K562 (cell line): Measurements from ENCODE around the gene CERS6. TPM values are rescaled to one million over a fixed set of nuclear protein-coding genes. Genes with fewer than 3 reads are reported as not detected.

Experiments used
- ARID3A ChIP-seq: IDR thresholded peaks from 2 replicates; pipeline ENCODE4 v1.6.1; 2012; ENCODE audit warnings: low read depth, low read length, improper control_type of control experiment, borderline replicate concordance
- BCL6 ChIP-seq: fragments of 250-450 bp; sonication (Bioruptor Pico); IDR thresholded peaks from 2 replicates; pipeline ENCODE4 v1.4.0; 2020
- HSF4 ChIP-seq: fragments of 250-450 bp; sonication (Bioruptor Pico); IDR thresholded peaks from 2 replicates; pipeline ENCODE4 v2.1.2; 2022; ENCODE audit warnings: mild to moderate bottlenecking, moderate library complexity, borderline replicate concordance
- IRF1 ChIP-seq: sonication (generic); formaldehyde crosslinking; IDR thresholded peaks from 2 replicates; pipeline ENCODE4 v1.8.0; 2022; ENCODE audit warnings: missing genetic modification reagents, mild to moderate bottlenecking, borderline replicate concordance
- KAT2B ChIP-seq: IDR thresholded peaks from one replicate; pipeline ENCODE4 v1.6.1; 2012; ENCODE audit warnings: low read depth, mild to moderate bottlenecking, control low read depth, inconsistent platforms, low read length, moderate library complexity
- KLF10 ChIP-seq: fragments of 250-450 bp; sonication (Bioruptor Pico); IDR thresholded peaks from 2 replicates; pipeline ENCODE4 v1.6.1; 2021; ENCODE audit warnings: matching md5 sums
- LCOR ChIP-seq: sonication (generic); formaldehyde crosslinking; IDR thresholded peaks from 2 replicates; pipeline ENCODE4 v1.8.0; 2022; ENCODE audit warnings: mild to moderate bottlenecking, missing genetic modification reagents
- MAZ ChIP-seq, 2 experiments: fragments of 450-650 bp in 1 of 2; sonication (generic) in 1 of 2; formaldehyde crosslinking; IDR thresholded peaks in 1 of 2; conservative IDR thresholded peaks in 1 of 2; 2 replicates each; pipeline versions ENCODE4 v1.4.0 to v1.5.0; 2020; ENCODE audit warnings: mild to moderate bottlenecking in 1 of 2, missing genetic modification reagents in 1 of 2
- POLR2H ChIP-seq: IDR thresholded peaks from 2 replicates; pipeline ENCODE4 v1.6.1; 2016; ENCODE audit warnings: missing genetic modification characterization, low read depth, mild to moderate bottlenecking, control low read depth, missing compliant biosample characterization, moderate library complexity
- PTRF ChIP-seq: fragments of 450-650 bp; IDR thresholded peaks from 2 replicates; pipeline ENCODE4 v1.6.1; 2016; ENCODE audit warnings: mild to moderate bottlenecking, missing genetic modification characterization, missing compliant biosample characterization
- U2AF2 ChIP-seq: fragments of 200-400 bp; formaldehyde crosslinking; optimal IDR thresholded peaks from 2 replicates; pipeline ENCODE3; 2017; ENCODE audit warnings: low read depth, mild to moderate bottlenecking, low read length
- ZNF609 ChIP-seq: sonication (generic); formaldehyde crosslinking; IDR thresholded peaks from 2 replicates; pipeline ENCODE4 v1.8.1; 2023; ENCODE audit warnings: missing genetic modification reagents, mild to moderate bottlenecking, borderline replicate concordance
- polyA plus RNA-seq, 8 experiments: library from polyadenylated mRNA; depleted of rRNA in 4 of 8; stranded (reverse) in 5 of 8; unstranded in 3 of 8; fragments of >200 nt; fragmentation: Nextera tagmentation in 2 of 8; fragmentation: Illumina TruSeq in 1 of 8; extraction: Ambion mirVana in 2 of 8; extraction: Trizol in 1 of 8; gene quantifications; 2 replicates each; pipeline versions ENCODE4 v1.2.1 to v1.2.3, GENCODE V29; 2011 to 2014; ENCODE audit warnings: inconsistent platforms in 1 of 8, missing spikeins in 1 of 8
- total RNA-seq, 7 experiments: library from RNA; depleted of rRNA in 6 of 7; stranded (reverse); fragments of >200 nt in 6 of 7; fragmentation: Illumina TruSeq in 2 of 7; extraction: Trizol in 2 of 7; gene quantifications; 2 replicates each; pipeline versions ENCODE4 v1.2.1 to v1.2.3, GENCODE V29; 2011 to 2021; ENCODE audit warnings: low replicate concordance in 1 of 7
- TF ChIP-seq, protein P1 (sequence below): fragments of 450-650 bp; formaldehyde crosslinking; IDR thresholded peaks from 2 replicates; pipeline ENCODE4 v1.4.0; 2020; ENCODE audit warnings: mild to moderate bottlenecking, mixed read lengths
- TF ChIP-seq, protein P2 (sequence below): sonication (generic); formaldehyde crosslinking; IDR thresholded peaks from 2 replicates; pipeline ENCODE4 v1.8.1; 2023; ENCODE audit warnings: mild to moderate bottlenecking, missing genetic modification reagents, moderate library complexity
- TF ChIP-seq, protein P3 (sequence below): sonication (generic); formaldehyde crosslinking; IDR thresholded peaks from 2 replicates; pipeline ENCODE4 v1.8.0; 2023; ENCODE audit warnings: mild to moderate bottlenecking, missing genetic modification reagents

CERS6 gene
- total and polyA plus RNA-seq, 9 of the 15 experiments (the other 6 are each of a cell fraction or from before 2014, with no cell fraction given): 1.6 to 13.6 (median 11.4) TPM

DNA sequence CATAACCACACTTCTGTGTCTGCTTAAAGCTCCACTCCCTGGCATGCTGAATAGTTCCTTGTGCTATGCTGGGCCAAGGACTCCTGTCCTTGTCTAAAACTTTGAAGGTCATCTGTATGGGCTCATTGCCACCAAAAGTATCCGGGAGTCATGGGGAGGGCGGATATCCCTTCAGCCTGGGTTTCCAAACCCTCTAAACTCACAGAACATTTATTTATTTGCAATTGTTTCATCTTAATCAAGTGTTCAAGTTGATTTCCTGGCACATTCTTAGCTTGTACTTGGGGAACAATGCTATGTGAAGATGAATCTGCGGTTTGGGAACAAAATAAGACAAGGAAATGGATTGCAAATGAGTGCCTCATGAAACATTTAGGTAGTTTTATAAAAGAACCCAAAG is 348.1 kb downstream of the CERS6 start (continued):
- TF ChIP-seq U2AF2 (no peak), MAZ (CRISPR knock-in tag; conservative IDR thresholded peaks at IDR 0.05 in 1 of 2, IDR thresholded peaks at IDR 0.05 in 1 of 2) (0 out of 4 replicates have a peak, but pooled peaks have one; percentile 8 to 49), BCL6 (CRISPR knock-in tag) (no peak), PTRF (tag) (no peak), KAT2B (no peak), IRF1 (CRISPR knock-in tag) (no peak), ZNF609 (CRISPR knock-in tag) (no peak), HSF4 (CRISPR knock-in tag) (no peak), POLR2H (tag) (no peak), LCOR (CRISPR knock-in tag) (no peak), ARID3A (peak; percentile 15; the same call in 1 of the 2 replicates), KLF10 (CRISPR knock-in tag) (no peak)
- TF ChIP-seq, protein P1, sequence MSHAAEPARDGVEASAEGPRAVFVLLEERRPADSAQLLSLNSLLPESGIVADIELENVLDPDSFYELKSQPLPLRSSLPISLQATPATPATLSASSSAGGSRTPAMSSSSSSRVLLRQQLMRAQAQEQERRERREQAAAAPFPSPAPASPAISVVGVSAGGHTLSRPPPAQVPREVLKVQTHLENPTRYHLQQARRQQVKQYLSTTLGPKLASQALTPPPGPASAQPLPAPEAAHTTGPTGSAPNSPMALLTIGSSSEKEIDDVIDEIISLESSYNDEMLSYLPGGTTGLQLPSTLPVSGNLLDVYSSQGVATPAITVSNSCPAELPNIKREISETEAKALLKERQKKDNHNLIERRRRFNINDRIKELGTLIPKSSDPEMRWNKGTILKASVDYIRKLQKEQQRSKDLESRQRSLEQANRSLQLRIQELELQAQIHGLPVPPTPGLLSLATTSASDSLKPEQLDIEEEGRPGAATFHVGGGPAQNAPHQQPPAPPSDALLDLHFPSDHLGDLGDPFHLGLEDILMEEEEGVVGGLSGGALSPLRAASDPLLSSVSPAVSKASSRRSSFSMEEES (CRISPR knock-in tag): no peak
- TF ChIP-seq, protein P2, sequence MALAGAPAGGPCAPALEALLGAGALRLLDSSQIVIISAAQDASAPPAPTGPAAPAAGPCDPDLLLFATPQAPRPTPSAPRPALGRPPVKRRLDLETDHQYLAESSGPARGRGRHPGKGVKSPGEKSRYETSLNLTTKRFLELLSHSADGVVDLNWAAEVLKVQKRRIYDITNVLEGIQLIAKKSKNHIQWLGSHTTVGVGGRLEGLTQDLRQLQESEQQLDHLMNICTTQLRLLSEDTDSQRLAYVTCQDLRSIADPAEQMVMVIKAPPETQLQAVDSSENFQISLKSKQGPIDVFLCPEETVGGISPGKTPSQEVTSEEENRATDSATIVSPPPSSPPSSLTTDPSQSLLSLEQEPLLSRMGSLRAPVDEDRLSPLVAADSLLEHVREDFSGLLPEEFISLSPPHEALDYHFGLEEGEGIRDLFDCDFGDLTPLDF (CRISPR knock-in tag): no peak
- TF ChIP-seq, protein P3, sequence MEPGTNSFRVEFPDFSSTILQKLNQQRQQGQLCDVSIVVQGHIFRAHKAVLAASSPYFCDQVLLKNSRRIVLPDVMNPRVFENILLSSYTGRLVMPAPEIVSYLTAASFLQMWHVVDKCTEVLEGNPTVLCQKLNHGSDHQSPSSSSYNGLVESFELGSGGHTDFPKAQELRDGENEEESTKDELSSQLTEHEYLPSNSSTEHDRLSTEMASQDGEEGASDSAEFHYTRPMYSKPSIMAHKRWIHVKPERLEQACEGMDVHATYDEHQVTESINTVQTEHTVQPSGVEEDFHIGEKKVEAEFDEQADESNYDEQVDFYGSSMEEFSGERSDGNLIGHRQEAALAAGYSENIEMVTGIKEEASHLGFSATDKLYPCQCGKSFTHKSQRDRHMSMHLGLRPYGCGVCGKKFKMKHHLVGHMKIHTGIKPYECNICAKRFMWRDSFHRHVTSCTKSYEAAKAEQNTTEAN: no peak
